HG03175 (cell line): ENCODE results near the gene COL26A1.
"Not testable (repeated sequence)": the region's sequence is repeated elsewhere in the genome, so short reads cannot be mapped to it uniquely, and the experiment has no call there.

Source experiments
- ATAC-seq: cut with Tn5 transposase; IDR thresholded peaks from one replicate; pipeline ENCODE4 v1.9.1; 2021; ENCODE audit warnings: mild to moderate bottlenecking, moderate library complexity; ENCODE audit not compliant: unreplicated experiment

The COL26A1 gene

DNA sequence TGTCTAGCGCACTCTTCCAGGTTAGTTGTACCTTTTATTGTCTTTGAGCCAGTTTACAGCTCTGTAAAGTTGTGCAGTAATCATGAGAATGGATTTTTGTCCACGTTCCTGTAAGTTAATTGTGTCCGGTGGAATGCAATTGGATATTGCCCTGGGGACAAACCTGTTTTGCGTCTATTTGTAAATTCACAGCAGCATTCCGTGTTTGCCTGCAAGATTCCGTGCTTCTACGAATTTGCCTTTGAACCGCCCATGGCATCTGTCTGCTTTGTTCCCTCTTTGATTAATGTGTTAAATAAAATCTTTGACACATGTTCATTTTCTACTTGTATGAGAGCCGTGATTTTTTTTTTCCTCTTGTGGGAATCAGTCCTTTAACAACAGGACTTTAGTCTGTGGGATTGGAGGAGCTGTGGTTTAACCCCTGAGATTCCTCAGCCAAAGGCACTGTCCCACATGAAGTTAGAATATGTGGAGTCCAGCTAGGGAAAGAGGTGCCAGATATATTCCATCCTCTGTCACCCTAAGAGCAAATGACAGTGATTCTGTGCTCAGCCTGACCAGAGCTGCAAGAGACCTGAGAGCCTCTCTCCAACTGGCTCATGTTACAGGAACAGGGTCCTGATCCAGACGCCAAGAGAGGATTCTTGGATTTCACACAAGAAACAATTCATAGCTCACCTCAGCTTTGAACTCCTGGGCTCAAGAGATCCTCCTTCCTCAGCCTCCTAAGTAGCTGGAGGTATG, 126.3 kb downstream of the COL26A1 start:
- ATAC-seq, result no peak

DNA sequence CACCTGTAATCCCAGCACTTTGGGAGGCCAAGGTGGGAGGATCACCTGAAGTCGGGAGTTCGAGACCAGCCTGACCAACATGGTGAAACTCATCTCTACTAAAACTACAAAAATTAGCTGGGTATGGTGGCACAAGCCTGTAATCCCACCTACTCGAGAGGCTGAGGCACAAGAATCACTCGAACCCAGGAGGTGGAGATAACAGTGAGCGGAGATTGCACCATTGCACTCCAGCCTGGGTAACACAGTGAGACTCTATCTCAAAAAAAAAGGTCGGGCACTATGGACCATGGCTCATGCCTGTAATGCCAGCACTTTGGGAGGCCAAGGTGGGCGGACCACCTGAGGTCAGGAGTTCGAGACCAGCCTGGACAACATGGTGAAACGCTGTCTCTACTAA, 127.8 kb downstream of the COL26A1 start:
- not testable (repeated sequence) for ATAC-seq

DNA sequence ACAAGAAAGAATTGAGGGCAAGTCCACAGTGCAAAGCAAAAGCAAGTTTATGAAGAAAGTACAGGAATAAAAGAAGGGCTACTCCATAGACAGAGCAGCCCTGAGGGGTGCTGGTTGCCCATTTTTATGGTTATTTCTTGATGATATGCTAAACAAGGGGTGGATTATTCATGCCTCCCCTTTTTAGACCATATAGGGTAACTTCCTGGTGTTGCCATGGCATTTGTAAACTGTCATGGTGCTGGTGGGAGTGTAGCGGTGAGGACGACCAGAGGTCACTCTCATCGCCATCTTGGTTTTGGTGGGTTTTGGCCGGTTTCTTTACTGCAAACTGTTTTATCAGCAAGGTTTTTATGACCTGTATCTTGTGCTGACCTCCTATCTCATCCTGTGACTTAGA, 128.8 kb downstream of the COL26A1 start:
- not testable (repeated sequence) for ATAC-seq

DNA sequence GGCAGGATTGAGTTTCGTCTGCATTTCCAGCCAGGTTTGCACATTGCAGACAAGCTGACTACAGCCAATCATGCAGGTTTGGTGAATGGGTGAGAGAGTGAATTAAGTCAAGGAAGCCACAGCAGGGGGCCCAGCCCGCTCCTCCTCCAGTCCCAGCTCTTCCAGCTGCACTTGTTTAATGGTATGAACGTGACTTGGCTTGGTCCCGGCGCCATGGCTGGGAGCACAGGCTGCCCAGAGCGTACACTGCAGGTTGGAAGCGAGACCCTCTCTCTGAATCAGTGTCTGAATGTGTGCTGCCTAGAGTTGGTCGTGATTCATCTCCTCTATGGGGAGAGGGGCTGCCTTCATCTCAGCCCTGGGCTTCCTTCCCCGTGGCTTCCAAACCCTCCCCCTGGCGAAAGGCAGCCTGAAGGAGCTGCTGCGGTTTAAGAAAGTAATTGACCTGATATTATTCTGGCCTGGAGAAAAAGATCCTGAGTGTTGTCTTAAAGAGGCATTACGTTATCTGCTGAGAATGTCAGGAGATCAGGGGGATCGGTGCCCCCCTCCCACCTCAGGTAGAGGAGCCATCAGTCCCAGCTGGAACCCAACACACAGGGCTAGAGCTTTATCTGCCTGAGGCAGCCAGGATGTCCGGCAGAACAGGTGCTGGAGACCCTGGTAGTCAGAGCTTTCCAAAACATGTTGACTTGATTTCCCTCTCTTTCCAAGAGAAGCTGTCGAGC, 132.1 kb downstream of the COL26A1 start:
- ATAC-seq, result no peak

DNA sequence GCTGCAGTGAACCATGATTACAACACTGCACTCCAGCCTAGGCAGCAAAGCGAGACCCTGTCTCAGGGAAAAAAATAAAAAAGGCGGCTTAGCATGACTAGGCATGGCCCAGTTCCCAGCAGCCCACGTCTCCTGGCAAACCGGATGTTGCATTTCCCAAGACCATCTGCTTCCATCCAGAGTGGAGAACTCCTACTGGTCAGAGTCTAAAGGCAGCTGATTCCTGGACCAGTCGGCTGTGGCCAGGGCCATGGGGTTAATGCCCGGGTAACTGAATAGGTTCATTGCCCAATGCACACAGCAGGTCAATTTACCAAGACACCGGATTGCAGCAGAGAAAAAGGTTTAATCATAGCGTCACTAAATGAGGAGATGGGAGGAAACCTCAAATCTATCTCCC, 133.3 kb downstream of the COL26A1 start:
- no peak for ATAC-seq

DNA sequence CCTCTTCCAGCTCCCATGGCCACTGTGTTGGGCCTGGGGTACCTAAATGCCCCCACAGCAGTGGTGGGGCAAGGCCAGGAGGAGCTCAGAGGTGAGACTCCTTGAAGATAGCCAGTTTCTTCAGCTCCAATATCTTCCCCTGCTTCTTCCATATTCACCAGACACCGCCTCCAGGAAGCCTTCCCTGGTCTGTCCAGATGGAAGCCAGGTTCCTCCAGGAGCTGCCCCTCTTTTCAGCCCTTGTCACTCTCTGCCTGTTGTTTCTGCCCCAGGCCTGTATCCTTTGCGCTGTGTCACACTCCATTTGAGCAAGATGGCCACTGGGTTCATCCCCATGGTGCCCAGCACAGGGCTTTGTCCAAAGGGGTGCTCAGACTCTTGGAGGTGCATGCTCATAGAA, 138.7 kb downstream of the COL26A1 start:
- ATAC-seq, result no peak

DNA sequence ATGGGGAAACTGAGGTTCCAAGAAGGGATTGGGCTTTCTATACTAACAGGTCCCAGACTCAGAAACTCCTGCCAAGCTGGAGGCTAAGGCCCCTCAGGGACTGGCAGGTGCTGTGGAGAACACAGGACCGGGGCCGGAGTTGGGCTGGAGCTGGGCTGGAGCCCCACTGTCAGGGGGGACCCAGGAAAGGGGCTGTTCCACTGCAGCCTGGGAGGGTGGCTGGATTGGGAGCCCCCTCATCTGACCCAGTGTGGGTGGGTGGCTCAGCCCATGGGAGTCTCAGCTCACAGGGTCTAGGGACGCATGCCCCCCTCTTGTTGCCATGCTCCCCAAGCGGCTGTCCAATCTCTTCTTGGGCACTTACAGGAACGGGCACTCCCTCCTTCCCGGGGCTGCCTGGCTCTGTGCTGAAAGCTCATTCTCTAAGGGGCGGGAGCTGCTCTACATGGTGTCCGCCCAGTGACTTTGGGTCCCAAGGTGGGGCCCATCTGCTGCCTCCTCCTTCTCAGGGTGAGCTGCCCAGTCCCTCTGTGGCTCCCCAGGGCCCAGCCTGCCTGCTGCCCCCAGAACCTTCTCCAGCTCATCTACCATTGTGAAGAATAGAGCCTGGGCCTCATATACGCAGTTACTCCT, 139.9 kb downstream of the COL26A1 start:
- ATAC-seq, result no peak

DNA sequence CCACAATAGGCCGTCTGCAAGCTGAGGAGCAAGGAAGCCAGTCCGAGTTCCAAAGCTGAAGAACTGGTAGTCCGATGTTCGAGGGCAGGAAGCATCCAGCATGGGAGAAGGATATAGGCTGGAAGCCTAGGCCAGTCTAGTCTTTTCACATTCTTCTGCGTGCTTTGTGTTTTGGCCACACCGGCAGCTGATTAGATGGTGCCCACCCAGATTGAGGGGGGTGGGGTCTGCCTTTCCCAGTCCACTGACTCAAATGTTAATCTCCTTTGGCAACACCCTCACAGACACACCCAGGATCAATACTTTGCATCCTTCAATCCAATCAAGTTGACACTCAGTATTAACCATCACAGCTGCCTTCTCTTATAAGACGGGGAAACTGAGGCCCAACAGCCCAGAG, 142.8 kb downstream of the COL26A1 start:
- ATAC-seq, result not testable (repeated sequence)

DNA sequence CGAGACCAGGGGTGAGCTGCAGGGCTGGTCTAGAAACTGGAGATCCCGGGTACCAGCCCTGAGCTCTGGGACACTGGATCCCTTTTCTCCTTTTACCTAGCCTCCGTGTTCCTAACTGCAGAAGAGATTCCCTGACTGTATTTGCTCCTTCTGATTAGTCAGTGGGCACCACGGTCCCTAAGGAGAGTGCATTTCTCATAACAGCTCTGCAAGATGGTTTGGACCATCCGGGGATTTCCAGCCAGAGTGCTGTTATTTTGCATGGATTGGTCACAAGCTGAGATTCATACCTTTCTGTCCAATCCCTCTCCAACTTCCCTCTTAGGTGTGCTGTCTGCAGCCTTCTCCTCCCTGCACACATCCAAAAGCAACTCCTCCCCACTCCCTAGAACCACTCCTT, 143.9 kb downstream of the COL26A1 start:
- ATAC-seq, result no peak

DNA sequence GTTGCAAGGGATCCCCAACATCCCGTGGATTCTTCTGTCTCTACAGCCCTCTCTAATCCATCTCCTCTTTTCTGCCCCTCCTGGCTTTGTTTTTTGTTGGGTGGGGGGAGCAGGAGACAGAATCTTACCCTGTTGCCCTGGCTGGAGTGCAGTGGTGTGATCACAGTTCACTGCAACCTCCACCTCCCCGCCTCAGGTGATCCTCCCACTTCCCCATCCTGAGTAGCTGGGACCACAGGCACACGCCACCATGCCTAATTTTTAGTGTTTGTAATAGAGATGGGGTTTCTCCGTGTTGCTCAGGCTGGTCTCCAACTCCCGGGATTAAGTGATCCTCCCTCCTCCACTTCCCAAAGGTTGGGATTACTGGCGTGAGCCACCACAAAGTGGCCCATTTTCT, 144.7 kb downstream of the COL26A1 start:
- ATAC-seq, result no peak

DNA sequence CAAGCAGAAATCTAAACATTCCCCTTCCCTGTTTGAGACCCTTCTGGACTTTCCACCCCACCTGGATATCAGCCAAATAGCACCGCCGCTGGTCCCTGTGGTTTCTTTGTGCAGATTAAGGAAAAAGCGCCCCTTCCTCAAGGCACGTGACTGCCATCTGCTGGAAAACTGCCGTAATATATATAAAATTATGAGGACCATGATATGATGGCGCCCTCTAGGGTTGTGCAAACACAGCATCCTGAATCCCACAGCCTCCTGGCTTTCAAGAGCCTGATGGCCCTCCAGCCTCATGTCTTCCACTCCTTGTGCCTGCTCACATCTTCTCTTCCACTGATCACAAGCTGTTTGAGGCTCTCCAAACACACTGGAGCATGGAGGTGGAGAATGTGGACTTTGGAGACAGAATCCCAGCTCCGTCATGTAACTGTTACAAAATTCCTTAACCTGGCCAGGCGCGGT, 145.1 kb downstream of the COL26A1 start:
- ATAC-seq, result no peak

DNA sequence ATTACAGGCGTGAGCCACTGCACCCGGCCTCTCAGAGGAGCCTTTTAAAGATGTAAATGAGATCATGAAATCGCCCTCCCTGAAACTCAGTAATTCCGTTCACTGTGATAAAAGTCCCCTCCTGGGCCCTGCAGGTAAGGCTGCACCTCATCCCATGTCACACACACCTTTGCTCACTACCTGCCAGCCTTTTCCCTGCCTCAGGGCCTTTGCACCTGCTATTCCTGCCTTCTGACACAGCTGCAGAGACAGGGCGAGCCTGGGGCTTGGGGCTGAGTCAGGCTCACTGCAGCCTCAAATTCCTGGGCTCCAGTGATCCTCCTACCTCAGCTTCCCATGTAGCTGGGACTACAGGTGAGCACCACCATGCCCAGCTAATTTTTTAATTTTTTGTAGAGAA, 147.6 kb downstream of the COL26A1 start:
- no peak for ATAC-seq

DNA sequence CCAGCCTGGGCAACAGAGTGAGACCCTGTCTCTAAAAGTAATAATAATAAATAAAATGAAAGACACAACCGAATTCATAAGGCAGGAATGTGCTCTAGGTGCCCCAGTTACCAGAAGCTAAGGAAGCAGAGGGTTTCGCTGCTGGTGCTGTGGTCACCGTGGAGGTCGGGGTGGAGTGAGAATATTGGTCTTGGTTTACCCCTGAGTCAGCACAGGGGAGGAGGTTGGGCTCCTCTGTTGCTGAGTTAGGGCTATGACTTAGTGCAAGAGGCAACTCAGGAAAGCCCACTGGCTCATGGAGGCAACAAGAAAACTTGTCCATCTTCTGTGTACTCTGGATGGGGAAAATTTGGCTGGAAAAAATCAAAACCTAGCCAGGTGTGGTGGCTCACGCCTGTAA, 149.3 kb downstream of the COL26A1 start:
- no peak for ATAC-seq

DNA sequence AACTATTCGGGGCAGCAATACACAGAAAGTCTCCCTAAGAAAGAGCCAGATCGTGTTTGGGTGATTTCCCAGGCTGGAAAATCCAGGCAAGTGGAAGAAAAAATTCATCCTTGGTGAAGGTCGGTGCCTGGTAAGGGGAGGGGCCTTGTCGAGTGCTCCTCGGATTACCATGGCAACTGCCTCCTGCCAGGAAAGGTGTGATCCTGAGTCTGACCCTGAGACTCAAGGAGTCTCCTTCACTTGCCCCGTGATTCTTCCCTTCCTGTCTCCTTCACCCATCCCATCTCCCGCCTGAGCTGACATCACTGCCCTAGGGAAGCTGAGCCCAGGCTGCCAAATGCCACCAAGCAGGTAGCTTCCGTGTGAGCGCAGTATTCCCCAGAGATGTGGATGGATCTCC, 154.2 kb downstream of the COL26A1 start:
- no peak for ATAC-seq

DNA sequence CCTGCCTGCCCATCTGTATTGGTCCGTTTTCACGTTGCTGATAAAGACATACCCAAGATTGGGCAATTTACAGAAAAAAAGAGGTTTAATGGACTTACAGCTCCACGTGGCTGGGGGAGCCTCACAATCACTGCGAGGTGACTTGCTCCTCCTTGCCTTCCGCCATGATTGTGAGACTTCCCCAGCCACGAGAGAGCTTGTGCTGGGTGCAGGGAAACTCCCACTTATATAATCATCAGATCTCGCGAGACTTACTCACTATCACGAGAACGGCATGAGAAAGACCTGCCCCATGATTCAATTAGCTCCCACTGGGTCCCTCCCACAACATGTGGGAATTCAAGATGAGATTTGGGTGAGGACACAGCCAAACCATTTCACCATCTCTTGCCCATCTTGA, 154.6 kb downstream of the COL26A1 start:
- ATAC-seq, result no peak

DNA sequence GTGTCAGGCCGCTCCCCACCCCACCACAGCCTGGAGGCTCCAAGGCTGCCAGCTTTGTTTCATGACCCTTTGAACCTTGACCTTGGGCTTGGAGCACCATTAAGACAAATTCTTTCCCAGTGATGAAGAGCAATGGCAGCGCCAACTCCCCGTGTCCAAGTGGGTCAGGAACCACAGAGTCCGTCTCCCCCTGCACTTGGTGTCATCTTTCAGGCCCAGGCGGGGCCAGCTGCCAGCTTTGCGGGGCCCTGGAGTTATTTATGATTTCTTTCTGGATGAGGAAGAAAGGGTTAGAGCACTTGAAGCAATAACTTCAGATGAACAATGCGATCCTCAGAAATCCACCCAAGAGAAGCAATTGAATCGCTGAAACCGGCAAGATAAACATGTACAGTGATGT, 155.7 kb downstream of the COL26A1 start:
- ATAC-seq, result no peak

DNA sequence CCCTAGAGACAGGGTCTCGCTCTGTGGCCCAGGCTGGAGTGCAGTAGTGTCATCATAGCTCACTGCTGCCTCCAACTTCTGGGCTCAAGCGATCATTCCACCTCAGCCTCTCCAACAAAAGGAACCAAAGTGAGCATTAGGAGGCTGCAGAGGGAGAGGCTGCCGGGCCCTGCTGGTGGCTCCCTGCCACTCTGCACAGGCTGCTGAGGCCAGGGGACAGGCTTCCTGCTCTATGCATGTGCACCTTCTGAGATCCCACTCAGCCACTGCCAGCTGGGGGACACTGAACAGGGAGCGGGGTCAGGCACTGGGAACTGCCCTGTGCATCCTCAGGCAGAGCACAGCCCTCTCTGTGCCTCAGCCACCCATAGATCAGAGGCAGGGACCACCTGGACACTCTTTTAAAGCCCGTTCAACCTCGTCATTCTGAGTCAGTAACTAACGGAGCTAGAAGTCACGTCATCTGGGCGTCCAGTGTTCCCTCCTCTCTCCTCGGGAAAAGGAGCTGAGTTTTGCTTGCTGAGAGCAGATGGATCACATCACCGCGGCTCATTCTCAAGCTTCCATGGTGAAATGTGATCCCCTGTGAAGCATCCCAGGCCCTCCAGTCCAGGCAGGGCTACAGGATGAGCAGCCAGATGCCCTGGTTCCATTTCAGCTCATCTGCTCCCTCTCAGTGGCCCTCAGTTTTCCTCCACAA, 156.8 kb downstream of the COL26A1 start:
- no peak for ATAC-seq

DNA sequence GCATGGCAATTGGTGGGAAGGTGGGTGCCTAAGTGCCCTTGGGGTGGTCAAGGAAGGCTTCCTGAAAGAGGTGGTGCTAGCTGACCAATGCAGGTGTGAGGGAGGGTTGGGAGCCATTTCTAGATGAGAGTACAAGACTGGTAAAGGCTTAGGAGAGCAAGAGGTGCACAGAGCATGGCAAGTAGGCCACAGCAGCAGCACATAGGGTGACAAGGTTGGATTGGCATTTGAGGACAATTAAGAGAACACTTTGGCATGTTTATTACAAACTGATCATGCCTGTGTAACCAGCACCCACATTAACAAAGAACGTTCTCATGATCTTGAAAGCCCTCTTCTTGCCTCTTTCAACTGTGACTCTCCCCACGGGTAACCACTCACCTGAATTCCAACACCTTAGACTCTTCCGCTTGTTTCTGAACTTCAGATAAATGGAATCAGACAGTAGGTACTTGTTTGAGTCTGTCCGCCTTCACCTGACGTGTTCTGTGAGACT, 158.8 kb downstream of the COL26A1 start:
- no peak for ATAC-seq

DNA sequence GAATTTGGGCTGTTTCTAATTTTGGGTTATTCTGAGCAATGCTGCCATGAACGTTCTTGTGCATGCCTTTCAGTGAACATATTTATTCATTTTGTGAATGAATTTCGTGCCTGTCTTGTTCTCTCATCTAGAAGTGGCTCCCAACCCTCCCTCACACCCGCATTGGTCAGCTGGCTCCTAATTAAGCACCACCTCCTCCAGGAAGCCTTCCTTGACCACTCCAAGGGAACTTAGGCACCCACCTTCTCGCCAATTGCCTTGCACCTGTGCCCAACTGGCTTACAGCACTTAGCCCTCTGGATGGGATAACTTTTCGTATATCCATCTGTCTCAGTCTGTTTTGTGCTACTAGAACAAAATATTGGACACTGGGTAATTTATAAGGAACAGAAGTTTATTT, 159.3 kb downstream of the COL26A1 start:
- ATAC-seq, result no peak

DNA sequence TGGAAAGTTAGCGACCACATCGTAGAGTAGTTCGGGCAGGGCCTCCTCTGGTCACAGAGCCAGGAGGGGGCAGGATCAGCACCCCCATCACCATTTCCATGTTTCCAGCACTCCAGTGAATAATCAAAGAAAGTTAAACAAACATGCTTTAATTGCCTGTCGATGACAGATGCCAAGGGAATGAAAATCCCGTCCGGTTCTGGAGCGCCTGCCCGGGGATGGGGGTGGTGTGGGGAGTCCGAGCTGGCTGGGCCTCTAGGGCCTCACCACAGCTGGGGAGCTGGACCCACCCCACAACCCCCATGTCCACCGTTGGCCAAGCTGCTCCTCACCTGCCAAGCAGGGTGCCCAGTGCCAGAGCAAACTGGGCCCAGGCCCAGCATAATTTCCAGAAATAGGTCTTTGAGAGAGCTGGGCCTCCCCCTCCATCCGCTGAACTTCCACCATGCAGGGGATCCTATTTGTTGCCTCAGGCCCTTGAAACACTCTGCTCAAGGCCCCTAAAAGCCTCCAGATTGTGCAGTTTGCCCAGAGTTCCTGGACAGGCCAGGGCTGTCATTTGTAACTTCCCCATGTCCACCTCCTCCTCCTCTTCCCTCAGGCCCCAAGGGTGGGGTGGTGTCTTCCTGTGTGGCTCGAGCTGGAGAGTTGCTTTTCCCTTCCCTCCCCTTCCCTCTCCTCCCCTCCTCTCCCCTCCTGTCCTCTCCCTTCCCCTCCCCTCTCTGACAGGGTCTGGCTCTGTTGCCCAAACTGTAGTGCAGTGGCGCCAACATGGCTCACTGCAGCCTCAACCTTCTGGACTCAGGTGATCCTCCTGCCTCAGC, 165.4 kb downstream of the COL26A1 start:
- no peak for ATAC-seq
